Naive thymus-derived CD4-positive, alpha-beta T cell (primary cell): ENCODE measurements around the gene MRPL50. TPM values are rescaled to one million over a fixed set of nuclear protein-coding genes. Genes with fewer than 3 reads are reported as not detected.

ENCODE experiments used
- ATAC-seq: fragments of 150-1000 bp; cut with Tn5 transposase; 2 replicates; pipeline ENCODE4 v1.10.0; 2021; ENCODE audit warnings: mild to moderate bottlenecking, moderate library complexity
- CTCF ChIA-PET: fragments of 350-600 bp; sonication (Branson Sonifier 250); formaldehyde crosslinking; loops from one replicate; lab custom pipeline; 2021; ENCODE audit warnings: antibody characterized with exemption; lab: Charles Lee
- POLR2A ChIA-PET: fragments of 350-600 bp; sonication (Branson Sonifier 250); formaldehyde crosslinking; loops from one replicate; lab custom pipeline; 2021; ENCODE audit warnings: antibody characterized with exemption, inconsistent platforms; lab: Charles Lee
- DNase-seq, 9 donors: peaks; one replicate each; pipeline versions ENCODE4 v3.0.0 to v3.0.0-alpha.2; 2020 to 2022; ENCODE audit warnings: mixed read lengths in 1 of 9
- H3K27ac ChIP-seq: one replicate; pipeline ENCODE4 v1.7.0; 2013; ENCODE audit warnings: mild to moderate bottlenecking, low read depth, low read length, moderate library complexity
- H3K27me3 ChIP-seq, 2 donors: one replicate each; pipeline ENCODE4 v1.7.0; 2013; ENCODE audit warnings: low read length in 2 of 2, mild to moderate bottlenecking in 2 of 2, moderate library complexity in 2 of 2; ENCODE audit not compliant: control insufficient read depth in 2 of 2, insufficient read depth in 2 of 2
- H3K36me3 ChIP-seq, 3 experiments: 1 replicate in 2 of 3; 2 replicates in 1 of 3; pipeline ENCODE4 v1.7.0; 2013; ENCODE audit warnings: low read length in 3 of 3, mild to moderate bottlenecking in 3 of 3, moderate library complexity in 1 of 3; ENCODE audit not compliant: insufficient read depth in 3 of 3, control insufficient read depth in 2 of 3
- H3K4me1 ChIP-seq, 2 donors: one replicate each; pipeline ENCODE4 v1.7.0; 2013; ENCODE audit warnings: low read length in 2 of 2, mild to moderate bottlenecking in 2 of 2, moderate library complexity in 1 of 2; ENCODE audit not compliant: control insufficient read depth in 2 of 2, insufficient read depth in 2 of 2
- H3K4me3 ChIP-seq: 2 replicates; pipeline ENCODE4 v1.7.0; 2013; ENCODE audit warnings: mild to moderate bottlenecking, low read length
- H3K9me3 ChIP-seq, 3 experiments: 1 replicate in 2 of 3; 2 replicates in 1 of 3; pipeline ENCODE4 v1.7.0; 2013; ENCODE audit warnings: low read length in 3 of 3; ENCODE audit not compliant: control insufficient read depth in 2 of 3
- H3K27ac Mint-ChIP-seq, 9 donors: one replicate each; pipeline ENCODE4 v1.8.0; 2020 to 2022; ENCODE audit warnings: mixed read lengths in 9 of 9, mild to moderate bottlenecking in 8 of 9, moderate library complexity in 5 of 9, inconsistent platforms in 2 of 9
- H3K27me3 Mint-ChIP-seq, 5 donors: one replicate each; pipeline ENCODE4 v1.8.0; 2021 to 2022; ENCODE audit warnings: mixed read lengths in 5 of 5, mild to moderate bottlenecking in 1 of 5
- H3K36me3 Mint-ChIP-seq, 5 donors: one replicate each; pipeline ENCODE4 v1.8.0; 2020 to 2022; ENCODE audit warnings: mixed read lengths in 5 of 5, mild to moderate bottlenecking in 3 of 5, inconsistent platforms in 1 of 5
- H3K4me1 Mint-ChIP-seq, 7 donors: one replicate each; pipeline ENCODE4 v1.8.0; 2020 to 2022; ENCODE audit warnings: mixed read lengths in 7 of 7, mild to moderate bottlenecking in 3 of 7, inconsistent platforms in 1 of 7
- H3K4me3 Mint-ChIP-seq, 10 donors: one replicate each; pipeline ENCODE4 v1.8.0; 2020 to 2022; ENCODE audit warnings: mild to moderate bottlenecking in 10 of 10, mixed read lengths in 10 of 10, moderate library complexity in 6 of 10, inconsistent platforms in 2 of 10
- H3K9me3 Mint-ChIP-seq, 11 donors: one replicate each; pipeline ENCODE4 v1.8.0; 2020 to 2022; ENCODE audit warnings: mixed read lengths in 11 of 11, mild to moderate bottlenecking in 4 of 11, inconsistent platforms in 1 of 11, moderate library complexity in 1 of 11
- intact Hi-C, 2 donors: fragments of 100-400 bp; cut with micrococcal nuclease; formaldehyde crosslinking; loops; one replicate each; pipeline ENCODE4 v1.15.1; 2023
- polyA plus RNA-seq, 2 donors: library from polyadenylated mRNA; unstranded; fragments of 300-500 nt; fragmentation: Illumina TruSeq; gene quantifications; one replicate each; pipeline ENCODE4 v1.2.3, GENCODE V29; 2021
- total RNA-seq, 6 experiments: library from RNA in 5 of 6; stranded (reverse) in 5 of 6; gene quantifications; 1 replicate in 5 of 6; 2 replicates in 1 of 6; pipeline ENCODE4 v1.2.3 and lab custom pipeline; 2021 to 2026

The MRPL50 gene
- total and polyA plus RNA-seq, 7 experiments from 2014 or later = 6.5 to 23.8 (median 14.9) TPM

GRCh38 chr9:101408374-101409078 lies 10.1 kb upstream of the MRPL50 start:
- Histone ChIP-seq H3K36me3 (peaks cover 24 to 55% (median 27%) of the 10 kb centered on the region in 3 experiments), H3K27me3 (no peaks in the 10 kb centered on the region), H3K27ac (no peak overlapping the region), H3K4me1 (no peaks in the 10 kb centered on the region), H3K4me3 (no peak overlapping the region), H3K9me3 (peaks cover 26 to 67% (median 34%) of the 10 kb centered on the region in 3 experiments)
- Mint-ChIP-seq H3K4me1 (peaks cover 0 to 10% (median 5%) of the 10 kb centered on the region in 7 donors), H3K27me3 (no peaks in the 10 kb centered on the region), H3K4me3 (no peak overlapping the region), H3K9me3 (peaks cover 13 to 97% (median 66%) of the 10 kb centered on the region in 11 donors), H3K27ac (no peak overlapping the region), H3K36me3 (peaks cover 57 to 80% (median 77%) of the 10 kb centered on the region in 5 donors)
- intact Hi-C loops = no loop called here
- ChIA-PET CTCF (no interaction called here), POLR2A (no interaction called here)
- no peak for DNase-seq
- ATAC-seq = no peak

GRCh38 chr9:101403516-101404285 lies 5.3 kb upstream of the MRPL50 start:
- CTCF ChIA-PET = no interaction called here
- H3K9me3 Mint-ChIP-seq = peaks cover 13 to 54% (median 47%) of the 10 kb centered on the region in 11 donors

GRCh38 chr9:101400120-101400519 lies 1.7 kb upstream of the MRPL50 start:
- Mint-ChIP-seq H3K36me3 (peaks cover 47 to 67% (median 54%) of the 10 kb centered on the region in 5 donors), H3K27ac (peak overlapping the region; percentile 9 to 100 (median 78)), H3K27me3 (no peaks in the 10 kb centered on the region), H3K4me1 (peaks cover 43 to 82% (median 72%) of the 10 kb centered on the region in 7 donors), H3K9me3 (peaks cover 5 to 29% (median 14%) of the 10 kb centered on the region in 11 donors), H3K4me3 (peak overlapping the region; percentile 93 to 100 (median 98))
- Histone ChIP-seq H3K27me3 (no peaks in the 10 kb centered on the region), H3K9me3 (peaks cover 0 to 1% (median 0%) of the 10 kb centered on the region in 3 experiments), H3K4me1 (peaks cover 21 to 34% of the 10 kb centered on the region in 2 donors), H3K36me3 (peaks cover 14 to 36% (median 20%) of the 10 kb centered on the region in 3 experiments), H3K4me3 (peak overlapping the region; percentile 90), H3K27ac (no peak overlapping the region)
- intact Hi-C loops = no loop called here
- POLR2A ChIA-PET = no interaction called here
- DNase-seq = no peak
- no peak for ATAC-seq
- CTCF ChIA-PET = interaction anchor here (1.6 kb wide), 1 partner anchor 168 kb away, joined by 3 read pairs; no protein-coding TSS in a partner anchor

More at GRCh38 chr9:101403516-101404285, 5.3 kb upstream of the MRPL50 start:
- POLR2A ChIA-PET = no interaction called here
- Mint-ChIP-seq H3K27me3 (no peaks in the 10 kb centered on the region), H3K27ac (no peak overlapping the region), H3K4me1 (peaks cover 30 to 50% (median 46%) of the 10 kb centered on the region in 7 donors), H3K4me3 (peak overlapping the region in 1 of 10 donors; percentile 6), H3K36me3 (peaks cover 70 to 84% (median 82%) of the 10 kb centered on the region in 5 donors)
- Histone ChIP-seq H3K4me3 (no peak overlapping the region), H3K9me3 (peaks cover 8 to 29% (median 10%) of the 10 kb centered on the region in 3 experiments), H3K27me3 (no peaks in the 10 kb centered on the region), H3K4me1 (peaks cover 12 to 17% of the 10 kb centered on the region in 2 donors), H3K36me3 (peaks cover 27 to 71% (median 32%) of the 10 kb centered on the region in 3 experiments), H3K27ac (no peak overlapping the region)
- intact Hi-C loops = no loop called here
- no peak for DNase-seq
- no peak for ATAC-seq

- H3K27ac Mint-ChIP-seq = peak overlapping the region; percentile 58 to 100 (median 99)
- no peaks in the 10 kb centered on the region for H3K27me3 ChIP-seq
- ATAC-seq (no peak), DNase-seq (no peak)
- no peaks in the 10 kb centered on the region for H3K27me3 Mint-ChIP-seq
- ChIA-PET POLR2A (no interaction called here), CTCF (interaction anchor here (1.6 kb wide), 1 partner anchor 168 kb away, joined by 3 read pairs; no protein-coding TSS in a partner anchor)
- peaks cover 48 to 86% (median 76%) of the 10 kb centered on the region in 7 donors for H3K4me1 Mint-ChIP-seq
- H3K9me3 ChIP-seq = no peaks in the 10 kb centered on the region
- peaks cover 9 to 31% (median 14%) of the 10 kb centered on the region in 3 experiments for H3K36me3 ChIP-seq
- H3K4me3 ChIP-seq = peak overlapping the region; percentile 90
- intact Hi-C loops = loop anchor here (2.0 to 10.0 kb wide), 7 partner anchors 55 to 1493 kb away; partner anchors contain the start of genes ERP44 (in 1 of the 2), INVS (in 1 of the 2), MSANTD3 (in 1 of the 2) and STX17 (in 1 of the 2)
- peaks cover 3 to 24% (median 9%) of the 10 kb centered on the region in 11 donors for H3K9me3 Mint-ChIP-seq
- H3K36me3 Mint-ChIP-seq = peaks cover 42 to 67% (median 54%) of the 10 kb centered on the region in 5 donors
- peaks cover 21 to 34% of the 10 kb centered on the region in 2 donors for H3K4me1 ChIP-seq
- peak overlapping the region; percentile 93 to 100 (median 98) for H3K4me3 Mint-ChIP-seq
- peak overlapping the region; percentile 94 for H3K27ac ChIP-seq
Measured at GRCh38 chr9:101399643-101399970, 1.2 kb upstream of the MRPL50 start.

GRCh38 chr9:101398930-101399642 lies 668 bp upstream of the MRPL50 start:
- Mint-ChIP-seq H3K4me3 (peak overlapping the region; percentile 93 to 100 (median 98)), H3K36me3 (peaks cover 36 to 66% (median 54%) of the 10 kb centered on the region in 5 donors), H3K4me1 (peaks cover 53 to 91% (median 81%) of the 10 kb centered on the region in 7 donors), H3K27me3 (no peaks in the 10 kb centered on the region), H3K27ac (peak overlapping the region; percentile 97 to 100 (median 99)), H3K9me3 (peaks cover 2 to 20% (median 8%) of the 10 kb centered on the region in 11 donors)
- ATAC-seq = peak; percentile 4
- Histone ChIP-seq H3K9me3 (no peaks in the 10 kb centered on the region), H3K36me3 (peaks cover 4 to 28% (median 13%) of the 10 kb centered on the region in 3 experiments), H3K4me1 (peaks cover 21 to 34% of the 10 kb centered on the region in 2 donors), H3K27me3 (no peaks in the 10 kb centered on the region), H3K4me3 (peak overlapping the region; percentile 90), H3K27ac (peak overlapping the region; percentile 94)
- DNase-seq = no peak
- CTCF ChIA-PET = interaction anchor here (0.7 to 1.6 kb wide), 2 partner anchors 135 to 169 kb away, joined by 3 read pairs; partner anchors contain the start of gene RNF20
- intact Hi-C loops = loop anchor here (1.0 to 10.0 kb wide), 11 partner anchors 56 to 1577 kb away; partner anchors contain the start of genes RNF20 (in 2 of the 2), ERP44 (in 1 of the 2), INVS (in 1 of the 2) and MSANTD3 (in 1 of the 2)
- POLR2A ChIA-PET = interaction anchor here (0.7 to 1.3 kb wide), 7 partner anchors 10 to 174 kb away, joined by 3 to 17 read pairs (median 4); partner anchors contain the start of gene RNF20
